RWPE1 (cell line): Measurements from ENCODE around the gene LPAR2.

Source experiments
- CTCF ChIA-PET: fragments of 350-600 bp; sonication (Branson Sonifier 250); formaldehyde crosslinking; extraction: SDS; loops from one replicate; lab custom pipeline; 2021; lab: Yijun Ruan, JAX
- POLR2A ChIA-PET: fragments of 400-600 bp; formaldehyde crosslinking; extraction: SDS; loops from one replicate; lab custom pipeline; 2020; ENCODE audit warnings: antibody characterized with exemption; ENCODE audit not compliant: low non-redundant PET; lab: Yijun Ruan, JAX
- DNase-seq: peaks from one replicate; pipeline ENCODE4 v3.0.0; 2012; ENCODE audit warnings: low spot score
- H3K27ac ChIP-seq: fragments of 450-650 bp; 2 replicates; pipeline ENCODE4 v1.5.1; 2017
- TF ChIP-seq, protein P1 (sequence below): fragments of 450-650 bp; conservative IDR thresholded peaks from 2 replicates; pipeline ENCODE4 v1.5.1; 2017; ENCODE audit warnings: low read depth, mild to moderate bottlenecking

LPAR2 gene

GRCh38 chr19:19575411-19575810, 52.6 kb downstream of the LPAR2 start:
- no peak overlapping the region for H3K27ac ChIP-seq
- ChIA-PET CTCF (interaction anchor here (0.6 to 1.3 kb wide), 3 partner anchors 12 to 66 kb away, joined by 3 to 5 read pairs (median 3); no protein-coding TSS in a partner anchor), POLR2A (no interaction called here)
- no peak for DNase-seq
- TF ChIP-seq, protein P1, sequence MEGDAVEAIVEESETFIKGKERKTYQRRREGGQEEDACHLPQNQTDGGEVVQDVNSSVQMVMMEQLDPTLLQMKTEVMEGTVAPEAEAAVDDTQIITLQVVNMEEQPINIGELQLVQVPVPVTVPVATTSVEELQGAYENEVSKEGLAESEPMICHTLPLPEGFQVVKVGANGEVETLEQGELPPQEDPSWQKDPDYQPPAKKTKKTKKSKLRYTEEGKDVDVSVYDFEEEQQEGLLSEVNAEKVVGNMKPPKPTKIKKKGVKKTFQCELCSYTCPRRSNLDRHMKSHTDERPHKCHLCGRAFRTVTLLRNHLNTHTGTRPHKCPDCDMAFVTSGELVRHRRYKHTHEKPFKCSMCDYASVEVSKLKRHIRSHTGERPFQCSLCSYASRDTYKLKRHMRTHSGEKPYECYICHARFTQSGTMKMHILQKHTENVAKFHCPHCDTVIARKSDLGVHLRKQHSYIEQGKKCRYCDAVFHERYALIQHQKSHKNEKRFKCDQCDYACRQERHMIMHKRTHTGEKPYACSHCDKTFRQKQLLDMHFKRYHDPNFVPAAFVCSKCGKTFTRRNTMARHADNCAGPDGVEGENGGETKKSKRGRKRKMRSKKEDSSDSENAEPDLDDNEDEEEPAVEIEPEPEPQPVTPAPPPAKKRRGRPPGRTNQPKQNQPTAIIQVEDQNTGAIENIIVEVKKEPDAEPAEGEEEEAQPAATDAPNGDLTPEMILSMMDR: no peak
